Prostate gland (tissue), 2 donors: ENCODE results near the gene SLC17A4.

Experiments used
- CTCF ChIP-seq, 4 experiments: fragments of 200-600 bp in 2 of 4; fragments of 450-650 bp in 2 of 4; sonication (generic) in 2 of 4; IDR thresholded peaks; 1 replicate in 3 of 4; 2 replicates in 1 of 4; pipeline ENCODE4 v1.5.1; 2016 to 2019; ENCODE audit warnings: antibody characterized with exemption in 4 of 4, mild to moderate bottlenecking in 2 of 4, moderate library complexity in 2 of 4
- POLR2AphosphoS5 ChIP-seq: sonication (generic); formaldehyde crosslinking; IDR thresholded peaks from one replicate; pipeline ENCODE4 v1.6.1; 2017; ENCODE audit warnings: antibody characterized with exemption

- no peak for TF ChIP-seq CTCF (IDR thresholded peaks at IDR 0.05)
- no peak for TF ChIP-seq POLR2AphosphoS5
These were observed 4.7 kb upstream of the SLC17A4 start for GRCh38 chr6:25749837-25750236.
